ENCODE measurements around the gene PTAFR. TPM values are rescaled to one million over a fixed set of nuclear protein-coding genes. Genes with fewer than 3 reads are reported as not detected.

Gene PTAFR
- total and polyA plus RNA-seq, 2 donors (not counting 1 experiment from before 2014, with no cell fraction given), result 5.9 to 6.2 TPM

- Histone ChIP-seq H3K9ac (ENCODE audit: low read length) (no peak overlapping the region), H3K36me3 (replicated peaks in 1 of 2; ENCODE audit: control extremely low read depth in 1 of 2, control insufficient read depth in 1 of 2, extremely low read depth in 1 of 2, insufficient read depth in 2 of 2, low read length in 1 of 2) (peaks cover 0 to 2% of the 10 kb centered on the region in 2 experiments), H2AFZ (ENCODE audit: insufficient read depth, low read depth, low read length, poor library complexity, severe bottlenecking) (no peak overlapping the region), H3K4me1 (ENCODE audit: control insufficient read depth in 2 of 2, insufficient read depth in 2 of 2, low read length in 2 of 2) (no peaks in the 10 kb centered on the region), H3K4me2 (replicated peaks; ENCODE audit: low read depth, low read length, poor library complexity, severe bottlenecking) (no peak overlapping the region), H3K9me3 (ENCODE audit: control extremely low read depth in 1 of 3, control insufficient read depth in 2 of 3, insufficient read depth in 1 of 3, low read length in 2 of 3) (no peaks in the 10 kb centered on the region), H3K27me3 (replicated peaks in 1 of 4; ENCODE audit: control extremely low read depth in 1 of 4, control insufficient read depth in 3 of 4, insufficient read depth in 4 of 4, low read length in 3 of 4) (no peaks in the 10 kb centered on the region), H3K79me2 (ENCODE audit: control insufficient read depth, insufficient read depth, low read length) (no peaks in the 10 kb centered on the region), H4K20me1 (ENCODE audit: control insufficient read depth, insufficient read depth, low read length, poor library complexity, severe bottlenecking) (no peaks in the 10 kb centered on the region), H3K4me3 (ENCODE audit: control extremely low read depth in 1 of 5, extremely low read depth in 1 of 5, insufficient read depth in 1 of 5, low read depth in 2 of 5, low read length in 4 of 5) (no peak overlapping the region), H3K27ac (ENCODE audit: low read length in 2 of 2) (no peak overlapping the region)
- ChIA-PET CTCF (interaction anchor here (0.9 to 1.8 kb wide), 4 partner anchors 8 to 100 kb away, joined by 3 to 5 read pairs (median 4); no protein-coding TSS in a partner anchor), POLR2A (interaction anchor here (0.7 kb wide), 1 partner anchor 89 kb away, joined by 7 read pairs; no protein-coding TSS in a partner anchor)
- Mint-ChIP-seq H3K4me3 (no peak overlapping the region), H3K4me1 (no peaks in the 10 kb centered on the region), H3K27ac (no peak overlapping the region), H3K27me3 (no peaks in the 10 kb centered on the region), H3K9me3 (ENCODE audit: insufficient read depth) (no peaks in the 10 kb centered on the region)
- TF ChIP-seq CTCF (IDR thresholded peaks at IDR 0.05) (no peak), EZH2 (IDR thresholded peaks at IDR 0.05; ENCODE audit: borderline replicate concordance, insufficient read depth, low read depth, low read length, poor library complexity, severe bottlenecking) (no peak)
- DNase-seq (no peak), ATAC-seq (ENCODE audit: low read depth) (no peak)
- intact Hi-C loops (cut with micrococcal nuclease), result no loop called here
- 96% methylated on average over 11 of the region's 12 CpGs for WGBS (ENCODE audit: insufficient coverage)
Measured at GRCh38 chr1:28190996-28191645, 14.6 kb upstream of the PTAFR start.

- Histone ChIP-seq H3K9me3 (ENCODE audit: control extremely low read depth in 1 of 3, control insufficient read depth in 2 of 3, insufficient read depth in 1 of 3, low read length in 2 of 3) (no peaks in the 10 kb centered on the region), H3K36me3 (replicated peaks in 1 of 2; ENCODE audit: control extremely low read depth in 1 of 2, control insufficient read depth in 1 of 2, extremely low read depth in 1 of 2, insufficient read depth in 2 of 2, low read length in 1 of 2) (peaks cover 0 to 2% of the 10 kb centered on the region in 2 experiments), H3K4me3 (ENCODE audit: control extremely low read depth in 1 of 5, extremely low read depth in 1 of 5, insufficient read depth in 1 of 5, low read depth in 2 of 5, low read length in 4 of 5) (no peak overlapping the region), H3K79me2 (ENCODE audit: control insufficient read depth, insufficient read depth, low read length) (no peaks in the 10 kb centered on the region), H3K4me1 (ENCODE audit: control insufficient read depth in 2 of 2, insufficient read depth in 2 of 2, low read length in 2 of 2) (no peaks in the 10 kb centered on the region), H2AFZ (ENCODE audit: insufficient read depth, low read depth, low read length, poor library complexity, severe bottlenecking) (no peak overlapping the region), H3K4me2 (replicated peaks; ENCODE audit: low read depth, low read length, poor library complexity, severe bottlenecking) (no peak overlapping the region), H4K20me1 (ENCODE audit: control insufficient read depth, insufficient read depth, low read length, poor library complexity, severe bottlenecking) (no peaks in the 10 kb centered on the region), H3K9ac (ENCODE audit: low read length) (no peak overlapping the region), H3K27me3 (replicated peaks in 1 of 4; ENCODE audit: control extremely low read depth in 1 of 4, control insufficient read depth in 3 of 4, insufficient read depth in 4 of 4, low read length in 3 of 4) (no peaks in the 10 kb centered on the region), H3K27ac (ENCODE audit: low read length in 2 of 2) (no peak overlapping the region)
- Mint-ChIP-seq H3K4me1 (no peaks in the 10 kb centered on the region), H3K4me3 (no peak overlapping the region), H3K9me3 (ENCODE audit: insufficient read depth) (no peaks in the 10 kb centered on the region), H3K27ac (no peak overlapping the region), H3K27me3 (no peaks in the 10 kb centered on the region)
- POLR2A ChIA-PET, result no interaction called here
- CTCF ChIA-PET, result interaction anchor here (1.0 kb wide), 1 partner anchor 18 kb away, joined by 3 read pairs; no protein-coding TSS in a partner anchor
- intact Hi-C loops (cut with micrococcal nuclease), result no loop called here
- no peak for DNase-seq
- WGBS (ENCODE audit: insufficient coverage), result 48% methylated on average over 3 of the region's 3 CpGs
- ATAC-seq (ENCODE audit: low read depth), result no peak
- no peak for TF ChIP-seq CTCF (IDR thresholded peaks at IDR 0.05)
Measured at GRCh38 chr1:28190337-28190979, 14.0 kb upstream of the PTAFR start.

Measured in B cell (primary cell).